BE2C (cell line): Measurements from ENCODE around the gene NTRK2.

Experiments used
- DNase-seq: peaks from one replicate; pipeline ENCODE4 v3.0.0-alpha.2; 2020
- H3K27me3 ChIP-seq: fragments of 250-450 bp; sonication (Bioruptor Pico); 2 replicates; pipeline ENCODE4 v1.5.1; 2020; ENCODE audit warnings: mild to moderate bottlenecking
- H3K36me3 ChIP-seq: fragments of 250-450 bp; sonication (Bioruptor Pico); 2 replicates; pipeline ENCODE4 v1.5.1; 2020; ENCODE audit warnings: mild to moderate bottlenecking
- H3K4me1 ChIP-seq: fragments of 250-450 bp; sonication (Bioruptor Pico); 2 replicates; pipeline ENCODE4 v1.5.1; 2020
- H3K4me3 ChIP-seq: 2 replicates; pipeline ENCODE4 v1.5.1; 2011; ENCODE audit warnings: low read depth, low read length
- H3K9me3 ChIP-seq: fragments of 250-450 bp; sonication (Bioruptor Pico); 2 replicates; pipeline ENCODE4 v1.5.1; 2020
- TF ChIP-seq, protein P1 (sequence below): IDR thresholded peaks from 2 replicates; pipeline ENCODE4 v1.5.1; 2012; ENCODE audit warnings: mild to moderate bottlenecking, low read depth, low read length

The NTRK2 gene

DNA sequence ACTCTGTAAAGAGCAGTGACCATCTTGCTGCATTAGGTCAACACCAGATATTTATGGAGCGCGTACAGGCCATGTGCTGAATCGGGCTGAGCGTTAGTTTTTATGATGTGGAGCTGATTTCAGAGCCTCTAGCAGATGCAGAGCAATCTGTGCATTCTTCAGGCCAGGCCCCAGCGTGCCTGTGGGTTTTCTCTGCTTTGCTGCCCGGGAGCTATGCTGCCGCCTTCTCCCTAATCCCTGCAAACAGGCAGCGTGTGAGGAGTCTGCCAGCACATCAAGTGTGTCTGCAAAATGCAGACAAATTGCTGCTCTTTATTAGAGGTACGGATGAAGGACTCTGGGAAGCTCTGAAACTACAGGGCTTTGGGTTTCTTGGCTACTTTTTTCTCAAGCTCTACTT, 170.0 kb downstream of the NTRK2 start:
- Histone ChIP-seq H3K36me3 (no peaks in the 10 kb centered on the region), H3K4me3 (no peak overlapping the region), H3K9me3 (no peaks in the 10 kb centered on the region), H3K27me3 (no peaks in the 10 kb centered on the region), H3K4me1 (no peaks in the 10 kb centered on the region)
- no peak for DNase-seq
- TF ChIP-seq, protein P1, sequence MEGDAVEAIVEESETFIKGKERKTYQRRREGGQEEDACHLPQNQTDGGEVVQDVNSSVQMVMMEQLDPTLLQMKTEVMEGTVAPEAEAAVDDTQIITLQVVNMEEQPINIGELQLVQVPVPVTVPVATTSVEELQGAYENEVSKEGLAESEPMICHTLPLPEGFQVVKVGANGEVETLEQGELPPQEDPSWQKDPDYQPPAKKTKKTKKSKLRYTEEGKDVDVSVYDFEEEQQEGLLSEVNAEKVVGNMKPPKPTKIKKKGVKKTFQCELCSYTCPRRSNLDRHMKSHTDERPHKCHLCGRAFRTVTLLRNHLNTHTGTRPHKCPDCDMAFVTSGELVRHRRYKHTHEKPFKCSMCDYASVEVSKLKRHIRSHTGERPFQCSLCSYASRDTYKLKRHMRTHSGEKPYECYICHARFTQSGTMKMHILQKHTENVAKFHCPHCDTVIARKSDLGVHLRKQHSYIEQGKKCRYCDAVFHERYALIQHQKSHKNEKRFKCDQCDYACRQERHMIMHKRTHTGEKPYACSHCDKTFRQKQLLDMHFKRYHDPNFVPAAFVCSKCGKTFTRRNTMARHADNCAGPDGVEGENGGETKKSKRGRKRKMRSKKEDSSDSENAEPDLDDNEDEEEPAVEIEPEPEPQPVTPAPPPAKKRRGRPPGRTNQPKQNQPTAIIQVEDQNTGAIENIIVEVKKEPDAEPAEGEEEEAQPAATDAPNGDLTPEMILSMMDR = no peak

- no peaks in the 10 kb centered on the region for H3K27me3 ChIP-seq
- H3K4me3 ChIP-seq = no peak overlapping the region
- no peaks in the 10 kb centered on the region for H3K4me1 ChIP-seq
- no peaks in the 10 kb centered on the region for H3K36me3 ChIP-seq
- DNase-seq = no peak
- TF ChIP-seq, protein P1 = no peak
- H3K9me3 ChIP-seq = no peaks in the 10 kb centered on the region
Measured at GRCh38 chr9:84841931-84842330, 172.4 kb downstream of the NTRK2 start.

- DNase-seq = no peak
- TF ChIP-seq, protein P1 = no peak
- no peaks in the 10 kb centered on the region for H3K4me1 ChIP-seq
- no peak overlapping the region for H3K4me3 ChIP-seq
- no peaks in the 10 kb centered on the region for H3K27me3 ChIP-seq
- no peaks in the 10 kb centered on the region for H3K9me3 ChIP-seq
- H3K36me3 ChIP-seq = no peaks in the 10 kb centered on the region
Measured at GRCh38 chr9:84843175-84843824, 173.8 kb downstream of the NTRK2 start.

- no peaks in the 10 kb centered on the region for H3K4me1 ChIP-seq
- DNase-seq = no peak
- no peaks in the 10 kb centered on the region for H3K27me3 ChIP-seq
- no peaks in the 10 kb centered on the region for H3K9me3 ChIP-seq
- no peak overlapping the region for H3K4me3 ChIP-seq
- TF ChIP-seq, protein P1 = no peak
- no peaks in the 10 kb centered on the region for H3K36me3 ChIP-seq
Measured at GRCh38 chr9:84845956-84846900, 176.7 kb downstream of the NTRK2 start.

GRCh38 chr9:84846906-84847305, 177.4 kb downstream of the NTRK2 start:
- Histone ChIP-seq H3K36me3 (no peaks in the 10 kb centered on the region), H3K4me1 (no peaks in the 10 kb centered on the region), H3K4me3 (no peak overlapping the region), H3K27me3 (no peaks in the 10 kb centered on the region), H3K9me3 (no peaks in the 10 kb centered on the region)
- DNase-seq = no peak
- TF ChIP-seq, protein P1 = no peak

GRCh38 chr9:84849049-84849448, 179.5 kb downstream of the NTRK2 start:
- no peaks in the 10 kb centered on the region for H3K36me3 ChIP-seq
- TF ChIP-seq, protein P1 = no peak
- H3K4me3 ChIP-seq = no peak overlapping the region
- H3K9me3 ChIP-seq = no peaks in the 10 kb centered on the region
- H3K27me3 ChIP-seq = no peaks in the 10 kb centered on the region
- no peaks in the 10 kb centered on the region for H3K4me1 ChIP-seq
- DNase-seq = no peak
